Neural cell (in vitro differentiated cells): ENCODE measurements around the gene TFPI.
"Not testable (repeated sequence)": the region's sequence is repeated elsewhere in the genome, so short reads cannot be mapped to it uniquely, and the experiment has no call there.

ENCODE experiments used
- EZH2 ChIP-seq: fragments of 200-600, 300-800 bp; shearing (Covaris generic), sonication (generic); IDR thresholded peaks from 2 replicates; pipeline ENCODE4 v1.6.1; 2014; ENCODE audit warnings: antibody characterized with exemption, low read length, borderline replicate concordance, mild to moderate bottlenecking; ENCODE audit not compliant: insufficient read depth, poor library complexity, severe bottlenecking
- MXI1 ChIP-seq: fragments of 450-650 bp; conservative IDR thresholded peaks from 2 replicates; pipeline ENCODE4 v1.6.1; 2014; ENCODE audit warnings: antibody characterized with exemption, mild to moderate bottlenecking; ENCODE audit not compliant: poor library complexity, severe bottlenecking
- POLR2AphosphoS5 ChIP-seq: IDR thresholded peaks from 2 replicates; pipeline ENCODE4 v1.6.1; 2012
- RAD21 ChIP-seq: fragments of 450-650 bp; conservative IDR thresholded peaks from 2 replicates; pipeline ENCODE4 v1.6.1; 2014; ENCODE audit warnings: antibody characterized with exemption, mild to moderate bottlenecking, moderate library complexity
- REST ChIP-seq: IDR thresholded peaks from 2 replicates; pipeline ENCODE4 v1.6.1; 2012; ENCODE audit warnings: borderline replicate concordance
- TAF1 ChIP-seq: IDR thresholded peaks from 2 replicates; pipeline ENCODE4 v1.6.1; 2012; ENCODE audit warnings: low read depth
- TF ChIP-seq, protein P1 (sequence below): fragments of 450-650 bp; IDR thresholded peaks from 2 replicates; pipeline ENCODE4 v1.5.1; 2014; ENCODE audit warnings: antibody characterized with exemption, mild to moderate bottlenecking, moderate library complexity; ENCODE audit not compliant: poor library complexity, severe bottlenecking

- TF ChIP-seq POLR2AphosphoS5, TAF1, REST, RAD21, EZH2, MXI1: not testable (repeated sequence)
- TF ChIP-seq, protein P1, sequence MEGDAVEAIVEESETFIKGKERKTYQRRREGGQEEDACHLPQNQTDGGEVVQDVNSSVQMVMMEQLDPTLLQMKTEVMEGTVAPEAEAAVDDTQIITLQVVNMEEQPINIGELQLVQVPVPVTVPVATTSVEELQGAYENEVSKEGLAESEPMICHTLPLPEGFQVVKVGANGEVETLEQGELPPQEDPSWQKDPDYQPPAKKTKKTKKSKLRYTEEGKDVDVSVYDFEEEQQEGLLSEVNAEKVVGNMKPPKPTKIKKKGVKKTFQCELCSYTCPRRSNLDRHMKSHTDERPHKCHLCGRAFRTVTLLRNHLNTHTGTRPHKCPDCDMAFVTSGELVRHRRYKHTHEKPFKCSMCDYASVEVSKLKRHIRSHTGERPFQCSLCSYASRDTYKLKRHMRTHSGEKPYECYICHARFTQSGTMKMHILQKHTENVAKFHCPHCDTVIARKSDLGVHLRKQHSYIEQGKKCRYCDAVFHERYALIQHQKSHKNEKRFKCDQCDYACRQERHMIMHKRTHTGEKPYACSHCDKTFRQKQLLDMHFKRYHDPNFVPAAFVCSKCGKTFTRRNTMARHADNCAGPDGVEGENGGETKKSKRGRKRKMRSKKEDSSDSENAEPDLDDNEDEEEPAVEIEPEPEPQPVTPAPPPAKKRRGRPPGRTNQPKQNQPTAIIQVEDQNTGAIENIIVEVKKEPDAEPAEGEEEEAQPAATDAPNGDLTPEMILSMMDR: not testable (repeated sequence)
These were observed 2.3 kb upstream of the TFPI start for GRCh38 chr2:187556493-187556892.
